ENCODE results near the gene FILIP1. TPM values are rescaled to one million over a fixed set of nuclear protein-coding genes. Genes with fewer than 3 reads are reported as not detected.

FILIP1 gene
- total RNA-seq, 2 experiments from 2014 or later = not detected

DNA sequence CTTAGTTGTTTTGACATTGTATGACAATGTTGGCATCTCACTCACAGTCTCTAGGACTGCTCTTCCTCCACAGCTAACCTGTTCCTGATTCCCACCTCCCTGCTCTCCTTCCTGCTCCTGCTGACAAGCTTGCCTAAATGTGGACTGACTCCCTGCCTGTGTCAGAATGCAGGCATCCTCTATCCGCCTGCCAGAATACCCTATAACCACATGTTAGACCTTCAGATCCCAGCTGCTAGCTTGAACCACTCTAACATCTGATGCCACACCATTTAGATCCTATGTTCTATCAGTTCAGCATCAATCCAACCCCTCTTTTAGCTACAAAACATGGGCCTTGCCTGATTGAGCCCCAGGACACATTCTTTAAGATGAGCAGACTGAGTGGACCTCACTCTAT is 12.2 kb downstream of the FILIP1 start:
- Histone ChIP-seq H3K4me1 (ENCODE audit: insufficient read depth, low read length, poor library complexity, severe bottlenecking) (no peaks in the 10 kb centered on the region), H2AFZ (ENCODE audit: low read length) (no peak overlapping the region), H3K4me3 (ENCODE audit: low read depth, low read length, poor library complexity, severe bottlenecking) (no peak overlapping the region), H3K4me2 (ENCODE audit: low read length) (no peak overlapping the region), H3K27ac (ENCODE audit: low read depth, low read length, poor library complexity, severe bottlenecking) (no peak overlapping the region), H3K79me2 (ENCODE audit: insufficient read depth, low read depth, low read length) (no peaks in the 10 kb centered on the region), H3K9me2 (ENCODE audit: insufficient read depth, low read length) (no peaks in the 10 kb centered on the region), H3K9me3 (ENCODE audit: low read length) (no peaks in the 10 kb centered on the region), H4K20me1 (ENCODE audit: insufficient read depth, low read length) (no peaks in the 10 kb centered on the region), H3K36me3 (ENCODE audit: insufficient read depth, low read length) (no peaks in the 10 kb centered on the region)
- ChIA-PET CTCF (ENCODE audit: unreplicated experiment) (no interaction called here), POLR2A (interaction anchor here (1.2 to 1.5 kb wide), 3 partner anchors 10 to 16 kb away, joined by 3 to 5 read pairs (median 3); partner anchors contain the start of gene FILIP1)
- intact Hi-C loops (cut with micrococcal nuclease; ENCODE audit: unreplicated experiment) = no loop called here
- no peak for DNase-seq (ENCODE audit: low spot score)
- TF ChIP-seq EZH2phosphoT487 (IDR thresholded peaks at IDR 0.05; ENCODE audit: borderline replicate concordance, low read depth, low read length) (no peak), CTCF (conservative IDR thresholded peaks at IDR 0.05; ENCODE audit: low read length) (no peak)
- BruUV-seq (replicated peaks) = no TSS peak

DNA sequence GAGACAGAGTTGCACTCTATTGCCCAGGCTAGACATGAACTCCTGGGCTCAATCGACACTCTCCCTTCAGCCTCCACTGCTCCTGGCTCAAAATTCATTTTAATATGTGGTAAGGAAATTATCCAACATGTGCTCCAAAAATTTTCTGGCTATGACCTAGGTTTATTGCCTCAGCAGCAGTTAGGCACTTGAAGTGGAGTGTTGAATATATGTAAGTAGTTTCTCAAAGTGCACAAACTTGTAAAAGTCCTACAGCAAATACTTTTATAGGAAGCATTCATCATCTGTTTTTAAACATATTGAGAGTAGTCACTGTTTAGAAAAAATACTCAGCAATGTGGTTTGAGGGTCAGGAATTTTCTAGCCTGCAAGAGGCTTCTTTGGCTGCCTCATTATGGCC is 13.2 kb downstream of the FILIP1 start:
- intact Hi-C loops (cut with micrococcal nuclease; ENCODE audit: unreplicated experiment) = no loop called here
- Histone ChIP-seq H3K79me2 (ENCODE audit: insufficient read depth, low read depth, low read length) (no peaks in the 10 kb centered on the region), H3K4me3 (ENCODE audit: low read depth, low read length, poor library complexity, severe bottlenecking) (no peak overlapping the region), H3K27ac (ENCODE audit: low read depth, low read length, poor library complexity, severe bottlenecking) (no peak overlapping the region), H2AFZ (ENCODE audit: low read length) (no peak overlapping the region), H3K9me2 (ENCODE audit: insufficient read depth, low read length) (no peaks in the 10 kb centered on the region), H3K9me3 (ENCODE audit: low read length) (no peaks in the 10 kb centered on the region), H4K20me1 (ENCODE audit: insufficient read depth, low read length) (no peaks in the 10 kb centered on the region), H3K4me1 (ENCODE audit: insufficient read depth, low read length, poor library complexity, severe bottlenecking) (no peaks in the 10 kb centered on the region), H3K4me2 (ENCODE audit: low read length) (no peak overlapping the region), H3K36me3 (ENCODE audit: insufficient read depth, low read length) (no peaks in the 10 kb centered on the region)
- TF ChIP-seq CTCF (conservative IDR thresholded peaks at IDR 0.05; ENCODE audit: low read length) = no peak
- TF ChIP-seq EZH2phosphoT487 (IDR thresholded peaks at IDR 0.05; ENCODE audit: borderline replicate concordance, low read depth, low read length) = no peak
- DNase-seq (ENCODE audit: low spot score) = no peak
- CTCF ChIA-PET (ENCODE audit: unreplicated experiment) = no interaction called here
- no TSS peak for BruUV-seq (replicated peaks)
- POLR2A ChIA-PET = interaction anchor here (0.6 to 1.2 kb wide), 2 partner anchors 11 to 577 kb away, joined by 3 read pairs; no protein-coding TSS in a partner anchor

DNA sequence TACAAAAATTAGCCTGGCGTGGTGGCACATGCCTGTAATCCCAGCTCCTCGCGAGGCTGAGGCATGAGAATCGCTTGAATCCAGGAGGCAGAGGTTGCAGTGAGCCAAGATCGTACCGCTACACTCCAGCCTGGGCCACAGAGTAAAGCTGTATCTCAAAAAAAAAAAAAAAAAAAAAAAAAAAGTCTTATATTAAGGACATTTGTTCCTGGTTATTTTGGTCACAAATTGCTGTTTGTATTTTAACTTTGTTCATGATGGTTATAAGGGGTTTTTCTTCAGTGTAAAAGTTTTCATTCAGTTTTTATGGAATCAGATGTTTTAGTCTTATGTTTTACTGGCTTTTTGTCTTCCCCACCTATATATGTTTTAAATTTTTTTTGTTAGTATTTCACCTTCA is 13.9 kb downstream of the FILIP1 start:
- CTCF ChIA-PET (ENCODE audit: unreplicated experiment) = no interaction called here
- H3K9me3 ChIP-seq (ENCODE audit: low read length) = no peaks in the 10 kb centered on the region
- H3K4me2 ChIP-seq (ENCODE audit: low read length) = no peak overlapping the region
- H3K4me1 ChIP-seq (ENCODE audit: insufficient read depth, low read length, poor library complexity, severe bottlenecking) = no peaks in the 10 kb centered on the region
- H4K20me1 ChIP-seq (ENCODE audit: insufficient read depth, low read length) = no peaks in the 10 kb centered on the region
- TF ChIP-seq CTCF (conservative IDR thresholded peaks at IDR 0.05; ENCODE audit: low read length) = no peak
- BruUV-seq (replicated peaks) = no TSS peak
- no peaks in the 10 kb centered on the region for H3K9me2 ChIP-seq (ENCODE audit: insufficient read depth, low read length)
- intact Hi-C loops (cut with micrococcal nuclease; ENCODE audit: unreplicated experiment) = no loop called here
- H3K4me3 ChIP-seq (ENCODE audit: low read depth, low read length, poor library complexity, severe bottlenecking) = no peak overlapping the region
- DNase-seq (ENCODE audit: low spot score) = no peak
- H3K27ac ChIP-seq (ENCODE audit: low read depth, low read length, poor library complexity, severe bottlenecking) = no peak overlapping the region
- POLR2A ChIA-PET = no interaction called here
- H2AFZ ChIP-seq (ENCODE audit: low read length) = no peak overlapping the region
- H3K79me2 ChIP-seq (ENCODE audit: insufficient read depth, low read depth, low read length) = no peaks in the 10 kb centered on the region
- H3K36me3 ChIP-seq (ENCODE audit: insufficient read depth, low read length) = no peaks in the 10 kb centered on the region

All from OCI-LY7 (cell line).